Ishikawa (cell line): ENCODE data around the gene PRKCZ.

Source experiments
- CEBPB ChIP-seq: IDR thresholded peaks from 2 replicates; pipeline ENCODE4 v1.6.1; 2012
- CREB1 ChIP-seq: IDR thresholded peaks from 2 replicates; pipeline ENCODE4 v1.6.1; 2012; ENCODE audit warnings: low read depth
- EGR1 ChIP-seq: IDR thresholded peaks from 2 replicates; pipeline ENCODE4 v1.6.1; 2012
- EP300 ChIP-seq: IDR thresholded peaks from 2 replicates; pipeline ENCODE4 v1.6.1; 2012; ENCODE audit warnings: borderline replicate concordance
- FOXM1 ChIP-seq: IDR thresholded peaks from 2 replicates; pipeline ENCODE4 v1.6.1; 2012; ENCODE audit warnings: low read depth, borderline replicate concordance
- MAX ChIP-seq: IDR thresholded peaks from 2 replicates; pipeline ENCODE4 v1.6.1; 2012
- NFIC ChIP-seq: IDR thresholded peaks from 2 replicates; pipeline ENCODE4 v1.6.1; 2012
- RAD21 ChIP-seq: IDR thresholded peaks from 2 replicates; pipeline ENCODE4 v1.6.1; 2012; ENCODE audit warnings: low read depth
- REST ChIP-seq: IDR thresholded peaks from 2 replicates; pipeline ENCODE4 v1.6.1; 2012; ENCODE audit warnings: low read depth, mild to moderate bottlenecking
- TAF1 ChIP-seq: IDR thresholded peaks from 2 replicates; pipeline ENCODE4 v1.6.1; 2012; ENCODE audit warnings: low read depth, mild to moderate bottlenecking
- TCF12 ChIP-seq: IDR thresholded peaks from 2 replicates; pipeline ENCODE4 v1.6.1; 2012; ENCODE audit warnings: low read depth
- TEAD4 ChIP-seq: IDR thresholded peaks from 2 replicates; pipeline ENCODE4 v1.6.1; 2012
- USF1 ChIP-seq: IDR thresholded peaks from 2 replicates; pipeline ENCODE4 v1.6.1; 2012
- YY1 ChIP-seq: IDR thresholded peaks from 2 replicates; pipeline ENCODE4 v1.6.1; 2012; ENCODE audit warnings: low read depth
- ZBTB7A ChIP-seq: IDR thresholded peaks from 2 replicates; pipeline ENCODE4 v1.6.1; 2012; ENCODE audit warnings: low read depth

PRKCZ gene

GRCh38 chr1:2073382-2074230, 23.4 kb downstream of the PRKCZ start:
- no peak for TF ChIP-seq CEBPB

- no peak for TF ChIP-seq YY1
- TF ChIP-seq CREB1, result no peak
- no peak for TF ChIP-seq TAF1
- TF ChIP-seq MAX, result no peak
- no peak for TF ChIP-seq CEBPB
- TF ChIP-seq NFIC, result no peak
- no peak for TF ChIP-seq REST
- TF ChIP-seq EP300, result no peak
- TF ChIP-seq RAD21, result no peak
- TF ChIP-seq EGR1, result no peak
- no peak for TF ChIP-seq TEAD4
Observed at GRCh38 chr1:2074396-2074795, 24.2 kb downstream of the PRKCZ start.

- TF ChIP-seq ZBTB7A (no peak), EGR1 (no peak), CEBPB (no peak), TAF1 (no peak), TEAD4 (no peak), TCF12 (no peak), RAD21 (no peak), EP300 (no peak), FOXM1 (no peak), YY1 (no peak), MAX (no peak), USF1 (no peak)
Observed at GRCh38 chr1:2074944-2075740, 24.9 kb downstream of the PRKCZ start.

- TF ChIP-seq TEAD4, result no peak
- no peak for TF ChIP-seq RAD21
- TF ChIP-seq CREB1, result no peak
Observed at GRCh38 chr1:2076826-2077225, 26.6 kb downstream of the PRKCZ start.

- TF ChIP-seq ZBTB7A (no peak), EGR1 (no peak), RAD21 (no peak), TEAD4 (no peak), NFIC (no peak), CREB1 (no peak), USF1 (no peak), YY1 (no peak), TCF12 (no peak), MAX (no peak), REST (no peak), TAF1 (no peak), FOXM1 (no peak), CEBPB (no peak), EP300 (no peak)
Observed at GRCh38 chr1:2078170-2078569, 28.0 kb downstream of the PRKCZ start.
